ENCODE results near the gene PELI1.

Gene PELI1

GRCh38 chr2:64135421-64135820, 8.8 kb downstream of the PELI1 start:
- Histone ChIP-seq H3K4me3 (ENCODE audit: low read length, poor library complexity, severe bottlenecking) (no peak overlapping the region), H4K20me1 (ENCODE audit: insufficient read depth, low read length, poor library complexity, severe bottlenecking) (peaks cover 4% of the 10 kb centered on the region), H3F3A (ENCODE audit: low read depth) (no peaks in the 10 kb centered on the region), H3K9me2 (replicated peaks; ENCODE audit: low read depth, low read length) (no peaks in the 10 kb centered on the region), H3K79me2 (ENCODE audit: insufficient read depth, low read length) (peaks cover 25% of the 10 kb centered on the region; the same call in 1 of the 2 replicates), H3K27me3 (ENCODE audit: insufficient read depth, low read length, poor library complexity, severe bottlenecking) (no peaks in the 10 kb centered on the region), H3K9me3 (ENCODE audit: insufficient read depth, low read depth, low read length) (no peaks in the 10 kb centered on the region), H3K36me3 (ENCODE audit: insufficient read depth, low read length) (no peaks in the 10 kb centered on the region), H3K9ac (ENCODE audit: low read depth, low read length, poor library complexity, severe bottlenecking) (no peak overlapping the region), H3K4me1 (ENCODE audit: insufficient read depth, low read length, poor library complexity, severe bottlenecking) (peaks cover 35% of the 10 kb centered on the region), H3K4me2 (ENCODE audit: low read depth, low read length, poor library complexity, severe bottlenecking) (peak overlapping the region; percentile 21), H2AFZ (ENCODE audit: low read length) (no peak overlapping the region)
- no peak for TF ChIP-seq EZH2phosphoT487 (IDR thresholded peaks at IDR 0.05; ENCODE audit: borderline replicate concordance)
- TF ChIP-seq, protein P1, sequence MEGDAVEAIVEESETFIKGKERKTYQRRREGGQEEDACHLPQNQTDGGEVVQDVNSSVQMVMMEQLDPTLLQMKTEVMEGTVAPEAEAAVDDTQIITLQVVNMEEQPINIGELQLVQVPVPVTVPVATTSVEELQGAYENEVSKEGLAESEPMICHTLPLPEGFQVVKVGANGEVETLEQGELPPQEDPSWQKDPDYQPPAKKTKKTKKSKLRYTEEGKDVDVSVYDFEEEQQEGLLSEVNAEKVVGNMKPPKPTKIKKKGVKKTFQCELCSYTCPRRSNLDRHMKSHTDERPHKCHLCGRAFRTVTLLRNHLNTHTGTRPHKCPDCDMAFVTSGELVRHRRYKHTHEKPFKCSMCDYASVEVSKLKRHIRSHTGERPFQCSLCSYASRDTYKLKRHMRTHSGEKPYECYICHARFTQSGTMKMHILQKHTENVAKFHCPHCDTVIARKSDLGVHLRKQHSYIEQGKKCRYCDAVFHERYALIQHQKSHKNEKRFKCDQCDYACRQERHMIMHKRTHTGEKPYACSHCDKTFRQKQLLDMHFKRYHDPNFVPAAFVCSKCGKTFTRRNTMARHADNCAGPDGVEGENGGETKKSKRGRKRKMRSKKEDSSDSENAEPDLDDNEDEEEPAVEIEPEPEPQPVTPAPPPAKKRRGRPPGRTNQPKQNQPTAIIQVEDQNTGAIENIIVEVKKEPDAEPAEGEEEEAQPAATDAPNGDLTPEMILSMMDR (conservative IDR thresholded peaks at IDR 0.05; ENCODE audit: low read length): no peak

GRCh38 chr2:64134813-64135212, 9.4 kb downstream of the PELI1 start:
- H3K27me3 ChIP-seq (ENCODE audit: insufficient read depth, low read length, poor library complexity, severe bottlenecking): no peaks in the 10 kb centered on the region
- H3K4me2 ChIP-seq (ENCODE audit: low read depth, low read length, poor library complexity, severe bottlenecking): peak overlapping the region; percentile 21
- no peaks in the 10 kb centered on the region for H3K9me2 ChIP-seq (replicated peaks; ENCODE audit: low read depth, low read length)
- no peaks in the 10 kb centered on the region for H3K9me3 ChIP-seq (ENCODE audit: insufficient read depth, low read depth, low read length)
- no peak overlapping the region for H2AFZ ChIP-seq (ENCODE audit: low read length)
- no peak overlapping the region for H3K4me3 ChIP-seq (ENCODE audit: low read length, poor library complexity, severe bottlenecking)
- H4K20me1 ChIP-seq (ENCODE audit: insufficient read depth, low read length, poor library complexity, severe bottlenecking): peaks cover 4% of the 10 kb centered on the region
- H3K79me2 ChIP-seq (ENCODE audit: insufficient read depth, low read length): peaks cover 26% of the 10 kb centered on the region
- H3F3A ChIP-seq (ENCODE audit: low read depth): no peaks in the 10 kb centered on the region
- no peak overlapping the region for H3K9ac ChIP-seq (ENCODE audit: low read depth, low read length, poor library complexity, severe bottlenecking)
- H3K4me1 ChIP-seq (ENCODE audit: insufficient read depth, low read length, poor library complexity, severe bottlenecking): peaks cover 29% of the 10 kb centered on the region
- H3K36me3 ChIP-seq (ENCODE audit: insufficient read depth, low read length): no peaks in the 10 kb centered on the region
- TF ChIP-seq, protein P1 (conservative IDR thresholded peaks at IDR 0.05; ENCODE audit: low read length): no peak
- no peak for TF ChIP-seq EZH2phosphoT487 (IDR thresholded peaks at IDR 0.05; ENCODE audit: borderline replicate concordance)

DNA sequence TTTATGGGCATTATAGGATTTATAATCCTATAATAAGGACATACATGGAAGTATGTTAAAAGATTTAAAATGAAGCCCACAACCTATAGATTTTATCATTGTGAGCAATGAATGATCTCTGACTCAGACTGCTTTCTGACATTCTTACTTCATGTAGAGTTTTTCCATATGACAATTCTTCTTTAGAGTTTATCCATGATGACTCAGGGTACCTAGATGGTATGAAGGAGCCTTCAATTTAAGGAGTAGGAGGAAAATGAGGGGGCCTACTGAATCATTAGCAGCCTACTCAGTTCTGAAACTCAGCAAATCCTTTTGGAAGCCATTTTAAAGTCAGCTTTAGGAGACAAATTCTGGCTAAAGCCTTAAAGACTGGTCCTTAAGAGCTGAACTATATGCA, 10.4 kb downstream of the PELI1 start:
- peaks cover 24% of the 10 kb centered on the region for H3K4me1 ChIP-seq (ENCODE audit: insufficient read depth, low read length, poor library complexity, severe bottlenecking)
- H2AFZ ChIP-seq (ENCODE audit: low read length): no peak overlapping the region
- peaks cover 4% of the 10 kb centered on the region for H4K20me1 ChIP-seq (ENCODE audit: insufficient read depth, low read length, poor library complexity, severe bottlenecking)
- peaks cover 25% of the 10 kb centered on the region for H3K79me2 ChIP-seq (ENCODE audit: insufficient read depth, low read length)
- H3K9me2 ChIP-seq (replicated peaks; ENCODE audit: low read depth, low read length): no peaks in the 10 kb centered on the region
- no peaks in the 10 kb centered on the region for H3F3A ChIP-seq (ENCODE audit: low read depth)
- H3K36me3 ChIP-seq (ENCODE audit: insufficient read depth, low read length): no peaks in the 10 kb centered on the region
- H3K4me3 ChIP-seq (ENCODE audit: low read length, poor library complexity, severe bottlenecking): no peak overlapping the region
- no peak overlapping the region for H3K9ac ChIP-seq (ENCODE audit: low read depth, low read length, poor library complexity, severe bottlenecking)
- no peak for TF ChIP-seq EZH2phosphoT487 (IDR thresholded peaks at IDR 0.05; ENCODE audit: borderline replicate concordance)
- TF ChIP-seq, protein P1 (conservative IDR thresholded peaks at IDR 0.05; ENCODE audit: low read length): no peak
- H3K27me3 ChIP-seq (ENCODE audit: insufficient read depth, low read length, poor library complexity, severe bottlenecking): no peaks in the 10 kb centered on the region
- no peak overlapping the region for H3K4me2 ChIP-seq (ENCODE audit: low read depth, low read length, poor library complexity, severe bottlenecking)
- no peaks in the 10 kb centered on the region for H3K9me3 ChIP-seq (ENCODE audit: insufficient read depth, low read depth, low read length)
